Heart left ventricle (tissue), 16 donors: ENCODE measurements around the gene CRABP1. TPM values are rescaled to one million over a fixed set of nuclear protein-coding genes. Genes with fewer than 3 reads are reported as not detected.

Experiments
- ATAC-seq, 4 donors: fragments of 200-7000 bp; cut with Tn5 transposase; one replicate each; pipeline ENCODE4 v1.9.1; 2020 to 2022; ENCODE audit warnings: moderate library complexity in 4 of 4, mild to moderate bottlenecking in 3 of 4, moderate number of reproducible peaks in 1 of 4
- DNase-seq, 5 donors: peaks; one replicate each; pipeline ENCODE4 v3.0.0-alpha.2; 2020
- H3K27ac ChIP-seq, 12 donors: fragments of 200-600 bp; sonication (generic) in 4 of 12; one replicate each; pipeline versions ENCODE4 v1.5.0 to v1.8.0; 2016 to 2022; ENCODE audit warnings: mild to moderate bottlenecking in 2 of 12
- H3K27me3 ChIP-seq, 9 donors: fragments of 200-600 bp; sonication (generic) in 2 of 9; one replicate each; pipeline versions ENCODE4 v1.5.1 to v1.8.0; 2016 to 2022; ENCODE audit warnings: mild to moderate bottlenecking in 3 of 9
- H3K36me3 ChIP-seq, 9 donors: fragments of 200-600 bp; sonication (generic) in 2 of 9; one replicate each; pipeline versions ENCODE4 v1.5.0 to v1.8.0; 2018 to 2022; ENCODE audit warnings: mild to moderate bottlenecking in 2 of 9
- H3K4me1 ChIP-seq, 12 donors: fragments of 200-600 bp; sonication (generic) in 4 of 12; one replicate each; pipeline versions ENCODE4 v1.5.0 to v1.8.0; 2016 to 2022; ENCODE audit warnings: mild to moderate bottlenecking in 3 of 12
- H3K4me3 ChIP-seq, 12 donors: fragments of 200-600 bp; sonication (generic) in 4 of 12; one replicate each; pipeline versions ENCODE4 v1.5.0 to v1.8.0; 2017 to 2022; ENCODE audit warnings: mild to moderate bottlenecking in 9 of 12, moderate library complexity in 4 of 12
- H3K9me3 ChIP-seq, 12 donors: fragments of 200-600 bp; sonication (generic) in 4 of 12; one replicate each; pipeline versions ENCODE4 v1.5.0 to v1.8.0; 2016 to 2022; ENCODE audit warnings: mild to moderate bottlenecking in 1 of 12
- POLR2A ChIP-seq, 2 donors: fragments of 450-650 bp; IDR thresholded peaks; one replicate each; pipeline ENCODE4 v1.6.1; 2017; ENCODE audit warnings: antibody characterized with exemption in 2 of 2, mild to moderate bottlenecking in 2 of 2, moderate library complexity in 2 of 2
- WGBS, 4 donors: extraction: QIAGEN DNeasy Blood & Tissue Kit in 2 of 4; methylation state at CpG; one replicate each; pipeline versions ENCODE4 v1.1.5 to v1.1.7; 2013 to 2018; 5-methylcytosine and 5-hydroxymethylcytosine counted together
- intact Hi-C, 10 donors: fragments of 100-400 bp; cut with DNase I; formaldehyde crosslinking; loops; one replicate each; pipeline versions ENCODE4 v1.11.1 to v1.14.2; 2022
- polyA plus RNA-seq, 2 donors: library from polyadenylated mRNA; stranded (reverse); fragments of 200-250 nt; gene quantifications; one replicate each; pipeline ENCODE4 v1.2.3, GENCODE V29; 2013
- total RNA-seq, 9 donors: library from RNA; depleted of rRNA in 2 of 9; stranded (reverse); fragments of >200 nt in 2 of 9; fragmentation: NEBNext Ultra II Directional in 3 of 9; extraction: Animal tissue kit (Norgen Biotek cat#: 25700) in 3 of 9; gene quantifications; one replicate each; pipeline versions ENCODE4 v1.1.0 to v1.2.4, GENCODE V29; 2016 to 2023
- TF ChIP-seq, protein P1 (sequence below), 12 donors: fragments of 200-600 bp; sonication (generic) in 4 of 12; IDR thresholded peaks; one replicate each; pipeline versions ENCODE4 v1.5.0 to v1.8.0; 2018 to 2022; ENCODE audit warnings: antibody characterized with exemption in 12 of 12, mild to moderate bottlenecking in 5 of 12
- donor health status: ischemic (EF 13 %, LVEDD 7.1; RV severe dilation, severe dysfunction).
- donor health status: healthy with polysubstance abuse.
- donor health status: DM: no; HTN: yes; CAD: no.
- donor health status: DM: no; HTN: no; CAD: no.
- donor health status: ischemic (EF 25% LVEDD 6.9; RV normal size, moderate dysfunction).
- donor health status: ischemic (EF 25% LVEDD 5.7; RV mildly dilated, moderate dysfunction).
- donor health status: healthy.
- donor health status: DM: yes; HTN: yes; CAD: no.
- donor health status: ischemic (EF 35%, LVEDD 5.7; RV mildly dilated, moderate dysfunction).
- donor health status: nonischemic (EF 11% LVEDD 7.7; RV severe dilation, severe dysfunction).
- donor health status: DM: yes; HTN: yes; CAD: no.
- donor health status: PGD.
- donor health status: ischemic (EF 29% LVEDD 5.4; RV normal size, mild dysfunction).
- donor health status: nonischemic (EF 23%, LVEDD 6.1; RV moderate dilation, normal function).

CRABP1 gene
- total and polyA plus RNA-seq, 11 donors: 0.46 TPM; not detected in 10

DNA sequence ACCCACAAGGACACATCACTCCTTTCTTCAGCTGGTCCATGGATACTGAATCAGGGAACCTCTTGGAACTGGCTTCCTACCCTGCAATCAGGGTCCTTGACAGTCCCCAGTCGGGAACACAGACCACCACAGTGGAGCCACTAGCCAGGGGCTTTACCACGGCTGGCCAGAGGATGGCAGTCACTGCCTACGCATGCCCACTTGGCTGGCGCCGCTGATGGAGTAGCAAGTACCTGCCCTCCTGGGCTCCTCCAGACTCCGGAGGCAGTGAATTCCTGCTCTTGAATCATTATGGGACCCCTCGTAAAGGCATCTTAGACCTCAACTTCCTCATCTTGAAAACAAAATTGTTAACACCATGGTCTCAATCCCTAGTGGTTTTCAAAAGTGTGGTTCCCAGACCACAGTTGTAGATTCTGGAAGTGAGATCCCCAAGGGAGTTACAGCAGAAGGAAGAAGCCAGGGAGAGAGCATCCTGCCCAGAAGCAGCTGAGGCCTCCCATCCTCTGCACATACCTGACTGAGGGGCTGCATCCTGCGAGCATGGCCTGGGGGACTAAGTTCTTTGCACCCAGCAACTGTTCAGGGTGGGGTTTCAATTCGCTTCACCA, 31.6 kb upstream of the CRABP1 start:
- TF ChIP-seq, protein P1, sequence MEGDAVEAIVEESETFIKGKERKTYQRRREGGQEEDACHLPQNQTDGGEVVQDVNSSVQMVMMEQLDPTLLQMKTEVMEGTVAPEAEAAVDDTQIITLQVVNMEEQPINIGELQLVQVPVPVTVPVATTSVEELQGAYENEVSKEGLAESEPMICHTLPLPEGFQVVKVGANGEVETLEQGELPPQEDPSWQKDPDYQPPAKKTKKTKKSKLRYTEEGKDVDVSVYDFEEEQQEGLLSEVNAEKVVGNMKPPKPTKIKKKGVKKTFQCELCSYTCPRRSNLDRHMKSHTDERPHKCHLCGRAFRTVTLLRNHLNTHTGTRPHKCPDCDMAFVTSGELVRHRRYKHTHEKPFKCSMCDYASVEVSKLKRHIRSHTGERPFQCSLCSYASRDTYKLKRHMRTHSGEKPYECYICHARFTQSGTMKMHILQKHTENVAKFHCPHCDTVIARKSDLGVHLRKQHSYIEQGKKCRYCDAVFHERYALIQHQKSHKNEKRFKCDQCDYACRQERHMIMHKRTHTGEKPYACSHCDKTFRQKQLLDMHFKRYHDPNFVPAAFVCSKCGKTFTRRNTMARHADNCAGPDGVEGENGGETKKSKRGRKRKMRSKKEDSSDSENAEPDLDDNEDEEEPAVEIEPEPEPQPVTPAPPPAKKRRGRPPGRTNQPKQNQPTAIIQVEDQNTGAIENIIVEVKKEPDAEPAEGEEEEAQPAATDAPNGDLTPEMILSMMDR (IDR thresholded peaks at IDR 0.05): peak; percentile 69 to 84 (median 77)
- TF ChIP-seq POLR2A (IDR thresholded peaks at IDR 0.05): no peak
- 11 to 18% (median 16%) methylated on average over 9 of the region's 9 CpGs for WGBS, 4 donors
- H3K36me3 ChIP-seq: no peaks in the 10 kb centered on the region
- H3K4me1 ChIP-seq: peaks cover 0 to 8% (median 0%) of the 10 kb centered on the region in 12 donors
- ATAC-seq (peak; percentile 68 to 91 (median 87)), DNase-seq (peak; percentile 54 to 83 (median 64))
- peaks cover 0 to 23% (median 0%) of the 10 kb centered on the region in 9 donors for H3K27me3 ChIP-seq
- H3K27ac ChIP-seq: no peak overlapping the region
- intact Hi-C loops: loop anchor here in 9 of 10 donors (1.0 to 5.0 kb wide), 9 partner anchors 106 to 174 kb away; no protein-coding TSS in a partner anchor
- no peak overlapping the region for H3K4me3 ChIP-seq
- no peaks in the 10 kb centered on the region for H3K9me3 ChIP-seq

DNA sequence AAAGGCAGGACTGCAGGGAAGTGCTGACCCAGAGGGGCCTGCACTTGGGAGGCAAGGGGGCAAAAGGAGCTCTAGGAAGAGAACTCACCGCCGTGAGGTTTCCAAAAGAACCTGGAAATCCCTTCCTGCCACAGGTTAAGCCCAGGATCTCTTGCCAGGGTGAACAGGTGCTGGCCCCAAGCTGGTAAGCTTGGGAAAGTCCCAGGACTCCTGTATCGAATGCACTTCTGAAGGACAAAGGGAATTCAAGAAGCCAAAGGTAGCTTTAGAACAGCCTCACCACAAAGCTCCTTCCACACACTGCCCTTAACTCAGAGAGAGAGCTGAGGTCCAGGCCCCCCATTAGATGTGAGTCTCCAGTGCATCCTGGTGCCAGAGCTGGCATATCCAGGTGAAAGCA, 28.9 kb upstream of the CRABP1 start:
- DNase-seq (peak in 1 of 5 donors; percentile 6), ATAC-seq (no peak)
- no peaks in the 10 kb centered on the region for H3K36me3 ChIP-seq
- peaks cover 0 to 15% (median 0%) of the 10 kb centered on the region in 9 donors for H3K27me3 ChIP-seq
- 76 to 86% (median 83%) methylated on average over 3 of the region's 3 CpGs for WGBS, 4 donors
- no peak overlapping the region for H3K4me3 ChIP-seq
- TF ChIP-seq POLR2A (IDR thresholded peaks at IDR 0.05): no peak
- TF ChIP-seq, protein P1 (IDR thresholded peaks at IDR 0.05): no peak
- H3K27ac ChIP-seq: no peak overlapping the region
- H3K4me1 ChIP-seq: peaks cover 0 to 8% (median 0%) of the 10 kb centered on the region in 12 donors
- no peaks in the 10 kb centered on the region for H3K9me3 ChIP-seq
- intact Hi-C loops: loop anchor here in 2 of 10 donors (5.0 to 10.0 kb wide), 2 partner anchors 111 to 174 kb away; no protein-coding TSS in a partner anchor

DNA sequence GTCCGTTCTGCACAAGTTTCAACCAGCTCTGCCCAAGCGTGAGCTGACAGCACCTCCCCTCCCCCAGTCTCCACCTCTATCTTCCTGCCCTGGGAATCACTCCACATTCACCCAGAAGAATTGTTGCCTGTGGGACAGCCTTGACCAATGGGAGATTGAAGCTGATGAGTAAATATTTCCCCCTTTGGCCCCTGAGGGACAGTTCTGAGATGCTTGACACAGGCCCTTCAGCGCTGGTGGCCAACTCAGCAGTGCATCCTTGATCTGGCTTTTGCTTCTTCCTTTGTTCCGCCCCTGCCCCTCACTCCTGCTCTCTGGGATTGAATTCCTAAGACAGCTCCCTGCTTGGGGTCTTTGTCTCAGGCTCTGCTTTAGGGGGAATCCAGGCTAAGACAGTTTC, 27.6 kb upstream of the CRABP1 start:
- 60 to 83% (median 74%) methylated on average over 4 of the region's 4 CpGs for WGBS, 4 donors
- Histone ChIP-seq H3K4me3 (no peak overlapping the region), H3K36me3 (no peaks in the 10 kb centered on the region), H3K27me3 (peaks cover 0 to 10% (median 0%) of the 10 kb centered on the region in 9 donors), H3K4me1 (peaks cover 0 to 8% (median 0%) of the 10 kb centered on the region in 12 donors), H3K9me3 (no peaks in the 10 kb centered on the region), H3K27ac (no peak overlapping the region)
- TF ChIP-seq, protein P1 (IDR thresholded peaks at IDR 0.05): no peak
- no peak for TF ChIP-seq POLR2A (IDR thresholded peaks at IDR 0.05)
- intact Hi-C loops: loop anchor here in 2 of 10 donors (5.0 to 10.0 kb wide), 2 partner anchors 110 to 172 kb away; no protein-coding TSS in a partner anchor
- DNase-seq: peak in 1 of 5 donors; percentile 14
- no peak for ATAC-seq

DNA sequence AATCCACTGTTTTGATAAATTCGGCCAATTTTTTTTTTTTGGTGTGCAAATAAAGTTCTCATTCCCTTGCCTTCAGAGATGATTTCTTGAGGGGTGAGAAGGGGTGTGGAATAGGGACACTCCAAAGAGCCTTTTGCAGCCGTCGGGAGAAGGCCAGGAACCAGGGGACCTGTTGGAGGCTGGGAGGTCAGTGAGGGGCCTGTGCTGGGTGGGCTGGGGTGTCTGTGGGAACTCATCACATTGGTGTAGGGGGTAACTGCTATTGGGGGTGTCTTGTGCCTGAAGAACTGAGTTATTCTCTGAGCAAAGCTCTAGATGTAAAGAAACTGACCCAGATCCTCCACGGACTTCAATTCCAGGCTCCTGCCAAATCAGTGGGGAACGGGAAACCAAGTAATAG, 27.2 kb upstream of the CRABP1 start:
- DNase-seq (peak in 1 of 5 donors; percentile 18), ATAC-seq (no peak)
- no peak overlapping the region for H3K27ac ChIP-seq
- no peak for TF ChIP-seq POLR2A (IDR thresholded peaks at IDR 0.05)
- TF ChIP-seq, protein P1 (IDR thresholded peaks at IDR 0.05): no peak
- intact Hi-C loops: loop anchor here in 2 of 10 donors (5.0 to 10.0 kb wide), 2 partner anchors 109 to 172 kb away; no protein-coding TSS in a partner anchor
- H3K4me3 ChIP-seq: no peak overlapping the region
- no peaks in the 10 kb centered on the region for H3K36me3 ChIP-seq
- peaks cover 0 to 8% (median 0%) of the 10 kb centered on the region in 12 donors for H3K4me1 ChIP-seq
- no peaks in the 10 kb centered on the region for H3K9me3 ChIP-seq
- peaks cover 0 to 7% (median 0%) of the 10 kb centered on the region in 9 donors for H3K27me3 ChIP-seq
- 77 to 89% (median 85%) methylated on average over 5 of the region's 5 CpGs for WGBS, 4 donors
